Left lung (tissue), 10 donors: ENCODE measurements around the gene SLC35A4. TPM values are rescaled to one million over a fixed set of nuclear protein-coding genes. Genes with fewer than 3 reads are reported as not detected.
A peak's percentile ranks its signal among the peaks of the same experiment; 100 is the strongest.
"Not testable (repeated sequence)": the region's sequence is repeated elsewhere in the genome, so short reads cannot be mapped to it uniquely, and the experiment has no call there.

Experiments used
- ATAC-seq: fragments of 200-7000 bp; cut with Tn5 transposase; one replicate; pipeline ENCODE4 v1.9.1; 2020; ENCODE audit warnings: moderate library complexity
- DNase-seq, 4 donors: peaks; one replicate each; pipeline ENCODE4 v3.0.0-alpha.2; 2013 to 2020
- H3K27ac ChIP-seq, 2 donors: fragments of 200-600 bp; sonication (generic) in 1 of 2; one replicate each; pipeline versions ENCODE4 v1.5.0 to v1.8.0; 2020 to 2021
- H3K27me3 ChIP-seq, 2 donors: fragments of 200-600 bp; sonication (generic) in 1 of 2; one replicate each; pipeline versions ENCODE4 v1.5.0 to v1.8.0; 2020 to 2021
- H3K36me3 ChIP-seq, 2 donors: fragments of 200-600 bp; sonication (generic) in 1 of 2; one replicate each; pipeline versions ENCODE4 v1.5.0 to v1.8.0; 2020 to 2021
- H3K4me1 ChIP-seq, 2 donors: fragments of 200-600 bp; one replicate each; pipeline ENCODE4 v1.8.0; 2021
- H3K4me3 ChIP-seq, 2 donors: fragments of 200-600 bp; sonication (generic) in 1 of 2; one replicate each; pipeline versions ENCODE4 v1.5.0 to v1.8.0; 2020 to 2021; ENCODE audit warnings: mild to moderate bottlenecking in 1 of 2
- H3K9me3 ChIP-seq, 2 donors: fragments of 200-600 bp; sonication (generic) in 1 of 2; one replicate each; pipeline versions ENCODE4 v1.5.0 to v1.8.0; 2020 to 2021
- intact Hi-C, 2 donors: fragments of 100-400 bp; cut with DNase I; formaldehyde crosslinking; loops; one replicate each; pipeline versions ENCODE4 v1.11.2 to v1.14.2; 2022
- polyA plus RNA-seq, 6 donors: library from polyadenylated mRNA; unstranded; fragments of 120-200 nt; gene quantifications; one replicate each; pipeline ENCODE4 v1.2.1, GENCODE V29; 2013; ENCODE audit not compliant: insufficient read length in 6 of 6
- total RNA-seq, 2 donors: library from RNA; stranded (reverse); fragmentation: NEBNext Ultra II Directional; extraction: Animal tissue kit (Norgen Biotek cat#: 25700); gene quantifications; one replicate each; pipeline ENCODE4 v1.2.1, GENCODE V29; 2021
- TF ChIP-seq, protein P1 (sequence below), 2 donors: fragments of 200-600 bp; sonication (generic) in 1 of 2; IDR thresholded peaks; one replicate each; pipeline versions ENCODE4 v1.5.0 to v1.8.0; 2021; ENCODE audit warnings: antibody characterized with exemption in 2 of 2
- donor health status: DM: no; HTN: yes; CAD: no.
- donor health status: DM: no; HTN: no; CAD: no.

SLC35A4 gene
- total and polyA plus RNA-seq, 8 donors = 63.8 to 82.8 (median 77.6) TPM

DNA sequence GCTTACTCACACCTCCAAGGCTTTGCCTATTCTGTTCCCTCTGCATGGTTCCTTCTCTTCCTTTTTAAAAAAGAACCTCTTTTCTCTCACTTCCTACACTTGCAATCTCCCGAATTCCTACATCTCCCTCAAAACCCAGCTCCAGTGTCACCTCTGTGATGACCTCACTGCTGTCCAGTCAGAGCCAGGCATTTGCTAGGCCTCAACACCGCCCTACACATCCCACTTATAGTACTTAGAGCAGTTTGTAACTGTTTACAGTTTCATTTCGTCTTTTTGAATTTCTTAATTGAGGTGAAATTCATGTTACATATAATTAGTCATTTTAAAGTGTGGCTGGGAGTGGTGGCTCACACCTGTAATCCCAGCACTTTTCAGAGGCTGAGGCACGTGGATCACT is 37.5 kb downstream of the SLC35A4 start:
- Histone ChIP-seq H3K4me3 (no peak overlapping the region), H3K9me3 (no peaks in the 10 kb centered on the region), H3K36me3 (no peaks in the 10 kb centered on the region), H3K4me1 (peaks cover 0 to 37% of the 10 kb centered on the region in 2 donors), H3K27ac (peak overlapping the region; percentile 75 to 89), H3K27me3 (no peaks in the 10 kb centered on the region)
- DNase-seq (no peak), ATAC-seq (peak; percentile 67)
- intact Hi-C loops = no loop called here
- TF ChIP-seq, protein P1, sequence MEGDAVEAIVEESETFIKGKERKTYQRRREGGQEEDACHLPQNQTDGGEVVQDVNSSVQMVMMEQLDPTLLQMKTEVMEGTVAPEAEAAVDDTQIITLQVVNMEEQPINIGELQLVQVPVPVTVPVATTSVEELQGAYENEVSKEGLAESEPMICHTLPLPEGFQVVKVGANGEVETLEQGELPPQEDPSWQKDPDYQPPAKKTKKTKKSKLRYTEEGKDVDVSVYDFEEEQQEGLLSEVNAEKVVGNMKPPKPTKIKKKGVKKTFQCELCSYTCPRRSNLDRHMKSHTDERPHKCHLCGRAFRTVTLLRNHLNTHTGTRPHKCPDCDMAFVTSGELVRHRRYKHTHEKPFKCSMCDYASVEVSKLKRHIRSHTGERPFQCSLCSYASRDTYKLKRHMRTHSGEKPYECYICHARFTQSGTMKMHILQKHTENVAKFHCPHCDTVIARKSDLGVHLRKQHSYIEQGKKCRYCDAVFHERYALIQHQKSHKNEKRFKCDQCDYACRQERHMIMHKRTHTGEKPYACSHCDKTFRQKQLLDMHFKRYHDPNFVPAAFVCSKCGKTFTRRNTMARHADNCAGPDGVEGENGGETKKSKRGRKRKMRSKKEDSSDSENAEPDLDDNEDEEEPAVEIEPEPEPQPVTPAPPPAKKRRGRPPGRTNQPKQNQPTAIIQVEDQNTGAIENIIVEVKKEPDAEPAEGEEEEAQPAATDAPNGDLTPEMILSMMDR (IDR thresholded peaks at IDR 0.05) = no peak

DNA sequence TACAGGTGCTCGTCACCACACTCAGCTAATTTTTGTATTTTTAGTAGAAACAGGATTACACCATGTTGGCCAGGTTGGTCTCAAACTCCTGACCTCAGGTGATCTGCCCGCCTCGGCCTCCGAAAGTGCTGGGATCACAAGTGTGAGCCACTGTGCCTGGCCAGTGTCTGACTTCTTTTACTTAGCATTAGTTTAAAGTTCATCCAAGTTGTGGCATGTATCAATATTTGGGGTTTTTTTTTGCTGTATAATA is 38.7 kb downstream of the SLC35A4 start:
- H3K4me1 ChIP-seq = peaks cover 0 to 44% of the 10 kb centered on the region in 2 donors
- intact Hi-C loops, H3K27me3 ChIP-seq, ATAC-seq, DNase-seq, H3K9me3 ChIP-seq, H3K36me3 ChIP-seq, H3K4me3 ChIP-seq: not testable (repeated sequence)
- H3K27ac ChIP-seq = peak overlapping the region in 1 of 2 donors; percentile 89

DNA sequence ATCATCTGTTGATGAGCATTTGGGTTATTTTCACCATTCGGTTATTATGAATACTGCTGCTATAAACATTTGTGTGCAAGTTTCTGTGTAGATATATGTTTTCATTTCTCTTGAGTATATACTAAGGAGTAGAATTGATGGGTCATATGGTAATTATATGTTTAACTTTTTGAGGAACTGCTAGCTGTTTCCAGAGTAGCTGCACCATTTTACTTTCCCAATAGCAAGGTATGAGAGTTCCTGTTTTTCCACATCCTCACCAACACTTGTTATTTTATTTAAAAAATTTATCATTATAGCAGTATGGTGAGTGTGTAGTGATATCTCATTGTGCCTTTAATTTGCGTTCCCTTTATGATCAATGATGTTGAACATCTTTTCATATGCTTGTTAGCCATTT is 39.1 kb downstream of the SLC35A4 start:
- H3K27me3 ChIP-seq = no peaks in the 10 kb centered on the region
- H3K4me3 ChIP-seq = no peak overlapping the region
- peaks cover 0 to 47% of the 10 kb centered on the region in 2 donors for H3K4me1 ChIP-seq
- intact Hi-C loops = no loop called here
- ATAC-seq = no peak
- TF ChIP-seq, protein P1 (IDR thresholded peaks at IDR 0.05) = no peak
- no peaks in the 10 kb centered on the region for H3K9me3 ChIP-seq
- H3K27ac ChIP-seq = peak overlapping the region in 1 of 2 donors; percentile 89
- no peaks in the 10 kb centered on the region for H3K36me3 ChIP-seq
- DNase-seq = no peak

DNA sequence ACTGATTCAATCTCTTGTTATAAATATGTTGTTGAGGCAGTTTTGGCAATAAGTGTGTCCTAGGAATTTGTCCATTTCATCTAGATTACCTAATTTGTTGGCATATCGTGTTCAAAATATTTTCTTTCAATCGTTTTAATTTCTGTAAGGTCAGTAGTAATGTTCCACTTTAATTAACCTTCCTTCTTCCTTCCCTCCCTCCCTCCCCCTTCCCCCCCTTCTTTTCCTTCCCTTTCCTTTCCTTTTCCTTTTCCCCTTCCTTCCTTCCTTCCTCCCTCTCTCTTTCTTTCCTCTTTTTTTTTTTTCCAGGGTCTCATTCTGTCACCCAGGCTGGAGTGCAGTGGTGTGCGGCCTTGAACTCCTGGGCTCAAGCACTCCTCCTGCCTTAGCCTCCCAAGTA is 41.3 kb downstream of the SLC35A4 start:
- peak overlapping the region in 1 of 2 donors; percentile 89 for H3K27ac ChIP-seq
- TF ChIP-seq, protein P1 (IDR thresholded peaks at IDR 0.05) = no peak
- H3K9me3 ChIP-seq = no peaks in the 10 kb centered on the region

DNA sequence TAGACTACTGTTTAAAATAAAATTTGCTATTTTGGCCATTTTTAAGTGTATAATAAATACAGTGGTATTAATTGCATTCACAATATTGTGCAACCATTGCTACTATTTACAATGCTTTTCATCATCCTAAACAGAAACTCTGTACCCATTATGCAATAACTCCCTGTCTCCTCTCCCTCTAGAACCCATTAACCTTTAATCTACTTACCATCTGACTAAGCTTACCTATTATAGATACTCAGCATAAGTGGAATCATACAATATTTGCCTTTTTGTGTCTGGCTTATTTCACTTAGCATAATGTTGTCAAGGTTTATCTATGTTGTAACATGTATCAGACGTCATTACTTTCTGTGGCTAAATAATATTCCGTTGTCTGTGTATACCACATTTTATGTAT is 42.4 kb downstream of the SLC35A4 start:
- ATAC-seq (peak; percentile 34), DNase-seq (no peak)
- H3K36me3 ChIP-seq = no peaks in the 10 kb centered on the region
- H3K27ac ChIP-seq = peak overlapping the region in 1 of 2 donors; percentile 89
- no peaks in the 10 kb centered on the region for H3K27me3 ChIP-seq
- no peak overlapping the region for H3K4me3 ChIP-seq
- TF ChIP-seq, protein P1 (IDR thresholded peaks at IDR 0.05) = no peak
- no peaks in the 10 kb centered on the region for H3K9me3 ChIP-seq
- H3K4me1 ChIP-seq = peaks cover 4 to 73% of the 10 kb centered on the region in 2 donors
- intact Hi-C loops = no loop called here

More for the DNA sequence above, 41.3 kb downstream of the SLC35A4 start:
- ATAC-seq (no peak), DNase-seq (no peak)
- Histone ChIP-seq H3K36me3 (no peaks in the 10 kb centered on the region), H3K27me3 (no peaks in the 10 kb centered on the region), H3K4me3 (no peak overlapping the region), H3K4me1 (peaks cover 3 to 69% of the 10 kb centered on the region in 2 donors)
- intact Hi-C loops = no loop called here

DNA sequence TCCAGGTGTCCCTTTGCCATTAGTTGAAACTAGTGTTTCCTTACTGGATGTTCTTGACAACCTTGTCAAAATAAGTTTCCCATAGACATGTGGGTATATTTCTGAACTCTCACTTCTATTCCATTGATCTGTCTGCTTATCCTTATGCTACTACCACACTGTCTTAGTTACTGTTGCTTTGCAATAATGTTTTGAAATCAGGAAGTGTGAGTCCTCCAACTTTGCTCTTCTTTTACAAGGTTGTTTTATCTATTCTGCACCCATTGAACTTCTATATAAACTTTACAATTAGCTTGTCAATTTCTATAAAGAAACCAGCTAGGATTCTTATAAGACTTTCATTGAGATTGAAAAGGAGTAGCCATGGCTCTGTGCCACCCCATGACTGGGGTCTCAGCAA is 44.1 kb downstream of the SLC35A4 start:
- ATAC-seq = no peak
- Histone ChIP-seq H3K4me1 (peaks cover 4 to 72% of the 10 kb centered on the region in 2 donors), H3K9me3 (no peaks in the 10 kb centered on the region), H3K27ac (peak overlapping the region; percentile 57 to 89), H3K36me3 (no peaks in the 10 kb centered on the region), H3K4me3 (no peak overlapping the region), H3K27me3 (no peaks in the 10 kb centered on the region)
- intact Hi-C loops = no loop called here
- TF ChIP-seq, protein P1 (IDR thresholded peaks at IDR 0.05) = no peak
- no peak for DNase-seq
